OCI-LY7 (cell line): ENCODE results near the gene MYL2. TPM values are rescaled to one million over a fixed set of nuclear protein-coding genes. Genes with fewer than 3 reads are reported as not detected.

Experiments
- BruUV-seq: library from RNA; stranded (reverse); fragments of 400-500 nt; replicated peaks from 2 replicates; lab custom pipeline; 2021; lab: Mats Ljungman, UMichigan
- CTCF ChIA-PET: fragments of 300-600 bp; sonication (Branson Sonifier 250); formaldehyde crosslinking; loops from one replicate; lab custom pipeline; 2022; ENCODE audit warnings: antibody characterized with exemption; ENCODE audit not compliant: unreplicated experiment; lab: Charles Lee
- POLR2A ChIA-PET: fragments of 300-600 bp; sonication (Branson Sonifier 250); formaldehyde crosslinking; loops from one replicate; lab custom pipeline; 2022; ENCODE audit warnings: antibody characterized with exemption; lab: Charles Lee
- DNase-seq: peaks from one replicate; pipeline ENCODE4 v3.0.0-alpha.2; 2015; ENCODE audit warnings: low spot score
- H2AFZ ChIP-seq: fragments of 200-600 bp; sonication (generic), shearing (Covaris generic); 2 replicates; pipeline ENCODE4 v1.6.1; 2014; ENCODE audit warnings: mild to moderate bottlenecking, antibody characterized with exemption, low read length, moderate library complexity
- H3K27ac ChIP-seq: fragments of 200-600 bp; sonication (generic); 2 replicates; pipeline ENCODE4 v1.5.1; 2014; ENCODE audit warnings: mixed run types, low read depth, mild to moderate bottlenecking, moderate library complexity, low read length, inconsistent platforms; ENCODE audit not compliant: poor library complexity, severe bottlenecking
- H3K36me3 ChIP-seq: fragments of 200-600 bp; sonication (generic); 2 replicates; pipeline ENCODE4 v1.6.1; 2014; ENCODE audit warnings: mild to moderate bottlenecking, antibody characterized with exemption, low read length, moderate library complexity, mixed read lengths; ENCODE audit not compliant: insufficient read depth
- H3K4me1 ChIP-seq: fragments of 200-600 bp; sonication (generic); 2 replicates; pipeline ENCODE4 v1.5.1; 2014; ENCODE audit warnings: mild to moderate bottlenecking, low read length; ENCODE audit not compliant: insufficient read depth, poor library complexity, severe bottlenecking
- H3K4me2 ChIP-seq: fragments of 200-600 bp; sonication (generic); 2 replicates; pipeline ENCODE4 v1.6.1; 2014; ENCODE audit warnings: mild to moderate bottlenecking, low read length
- H3K4me3 ChIP-seq: fragments of 200-600 bp; sonication (generic); 2 replicates; pipeline ENCODE4 v1.5.1; 2014; ENCODE audit warnings: mild to moderate bottlenecking, low read depth, low read length; ENCODE audit not compliant: poor library complexity, severe bottlenecking
- H3K79me2 ChIP-seq: fragments of 200-600 bp; sonication (generic); 2 replicates; pipeline ENCODE4 v1.6.1; 2016; ENCODE audit warnings: low read depth, mild to moderate bottlenecking, low read length, moderate library complexity, mixed read lengths; ENCODE audit not compliant: insufficient read depth
- H3K9me2 ChIP-seq: fragments of 200-600 bp; sonication (generic); 2 replicates; pipeline ENCODE4 v1.6.1; 2016; ENCODE audit warnings: mild to moderate bottlenecking, low read length, mixed read lengths; ENCODE audit not compliant: insufficient read depth
- H3K9me3 ChIP-seq: fragments of 200-600 bp; sonication (generic); 2 replicates; pipeline ENCODE4 v1.6.1; 2014; ENCODE audit warnings: mild to moderate bottlenecking, mixed run types, low read length, mixed read lengths
- H4K20me1 ChIP-seq: fragments of 200-600 bp; sonication (generic); 2 replicates; pipeline ENCODE4 v1.6.1; 2014; ENCODE audit warnings: mild to moderate bottlenecking, antibody characterized with exemption, low read length, moderate library complexity, mixed read lengths; ENCODE audit not compliant: insufficient read depth
- EZH2phosphoT487 ChIP-seq: fragments of 200-600 bp; sonication (generic); IDR thresholded peaks from 2 replicates; pipeline ENCODE4 v1.6.1; 2018; ENCODE audit warnings: low read depth, borderline replicate concordance, mild to moderate bottlenecking, mixed run types, antibody characterized with exemption, low read length, moderate library complexity, mixed read lengths
- intact Hi-C: fragments of 100-400 bp; cut with micrococcal nuclease; formaldehyde crosslinking; loops from one replicate; pipeline ENCODE4 v1.10.0; 2022; ENCODE audit not compliant: unreplicated experiment
- total RNA-seq, 2 experiments: library from RNA; depleted of rRNA in 1 of 2; stranded (reverse); fragments of >200 nt in 1 of 2; shearing (Covaris generic) in 1 of 2; gene quantifications; 2 replicates each; pipeline ENCODE4 v1.2.3, GENCODE V29; 2014 to 2022
- TF ChIP-seq, protein P1 (sequence below): fragments of 200-600 bp; sonication (generic); conservative IDR thresholded peaks from 2 replicates; pipeline ENCODE4 v1.5.1; 2014; ENCODE audit warnings: mild to moderate bottlenecking, antibody characterized with exemption, low read length, moderate library complexity, mixed read lengths

The MYL2 gene
- total RNA-seq, 2 experiments from 2014 or later: 7.4 TPM; not detected in 1

DNA sequence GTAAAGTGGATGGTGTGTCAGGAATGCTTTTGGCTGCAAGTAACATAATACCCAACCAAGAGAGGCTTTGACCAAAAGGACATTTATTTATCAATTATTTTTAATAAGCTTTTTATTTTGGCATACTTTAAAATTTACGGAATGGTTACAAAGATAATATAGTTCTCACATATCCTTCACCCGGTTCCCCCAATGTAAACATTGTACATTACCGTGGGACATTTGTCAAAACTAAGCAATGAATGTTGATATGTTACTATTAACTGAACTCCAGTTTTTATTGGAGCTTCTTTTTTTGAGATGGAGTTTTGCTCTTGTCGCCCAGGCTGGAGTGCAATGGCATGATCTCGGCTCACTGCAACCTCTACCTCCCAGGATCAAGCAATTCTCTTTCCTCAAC is 50.6 kb downstream of the MYL2 start:
- ChIA-PET CTCF (no interaction called here), POLR2A (no interaction called here)
- Histone ChIP-seq H3K36me3 (no peaks in the 10 kb centered on the region), H3K4me1 (no peaks in the 10 kb centered on the region), H3K4me3 (no peak overlapping the region), H4K20me1 (no peaks in the 10 kb centered on the region), H2AFZ (no peak overlapping the region), H3K79me2 (no peaks in the 10 kb centered on the region), H3K27ac (no peak overlapping the region), H3K9me2 (no peaks in the 10 kb centered on the region), H3K4me2 (no peak overlapping the region), H3K9me3 (no peaks in the 10 kb centered on the region)
- no peak for TF ChIP-seq EZH2phosphoT487
- TF ChIP-seq, protein P1, sequence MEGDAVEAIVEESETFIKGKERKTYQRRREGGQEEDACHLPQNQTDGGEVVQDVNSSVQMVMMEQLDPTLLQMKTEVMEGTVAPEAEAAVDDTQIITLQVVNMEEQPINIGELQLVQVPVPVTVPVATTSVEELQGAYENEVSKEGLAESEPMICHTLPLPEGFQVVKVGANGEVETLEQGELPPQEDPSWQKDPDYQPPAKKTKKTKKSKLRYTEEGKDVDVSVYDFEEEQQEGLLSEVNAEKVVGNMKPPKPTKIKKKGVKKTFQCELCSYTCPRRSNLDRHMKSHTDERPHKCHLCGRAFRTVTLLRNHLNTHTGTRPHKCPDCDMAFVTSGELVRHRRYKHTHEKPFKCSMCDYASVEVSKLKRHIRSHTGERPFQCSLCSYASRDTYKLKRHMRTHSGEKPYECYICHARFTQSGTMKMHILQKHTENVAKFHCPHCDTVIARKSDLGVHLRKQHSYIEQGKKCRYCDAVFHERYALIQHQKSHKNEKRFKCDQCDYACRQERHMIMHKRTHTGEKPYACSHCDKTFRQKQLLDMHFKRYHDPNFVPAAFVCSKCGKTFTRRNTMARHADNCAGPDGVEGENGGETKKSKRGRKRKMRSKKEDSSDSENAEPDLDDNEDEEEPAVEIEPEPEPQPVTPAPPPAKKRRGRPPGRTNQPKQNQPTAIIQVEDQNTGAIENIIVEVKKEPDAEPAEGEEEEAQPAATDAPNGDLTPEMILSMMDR: no peak
- intact Hi-C loops: no loop called here
- BruUV-seq: no TSS peak
- no peak for DNase-seq

DNA sequence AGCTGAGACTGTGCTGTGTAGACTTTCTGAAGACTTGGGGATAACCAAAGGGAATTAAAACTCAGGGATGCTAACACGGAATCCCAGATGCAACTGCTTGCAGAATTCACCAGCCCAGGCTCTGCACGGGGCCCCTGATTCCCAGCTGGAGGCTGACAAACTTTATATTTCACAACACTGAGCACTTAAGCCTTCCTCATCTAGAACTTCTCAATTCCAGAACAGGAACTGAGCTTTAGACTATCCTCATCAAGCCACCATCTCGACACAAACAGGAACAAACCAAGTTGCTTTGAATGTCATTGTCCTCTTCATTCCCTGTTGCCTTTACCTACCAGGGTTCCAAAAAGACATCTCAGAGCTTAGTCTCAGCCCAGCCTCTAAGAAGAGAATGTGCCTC is 51.4 kb downstream of the MYL2 start:
- H3K27ac ChIP-seq: no peak overlapping the region
- ChIA-PET CTCF (no interaction called here), POLR2A (no interaction called here)
- no peaks in the 10 kb centered on the region for H3K79me2 ChIP-seq
- no peaks in the 10 kb centered on the region for H3K4me1 ChIP-seq
- H4K20me1 ChIP-seq: no peaks in the 10 kb centered on the region
- no peak for DNase-seq
- intact Hi-C loops: no loop called here
- H3K9me3 ChIP-seq: no peaks in the 10 kb centered on the region
- no peak overlapping the region for H3K4me2 ChIP-seq
- TF ChIP-seq, protein P1: no peak
- no peak for TF ChIP-seq EZH2phosphoT487
- no peaks in the 10 kb centered on the region for H3K36me3 ChIP-seq
- no TSS peak for BruUV-seq
- H3K9me2 ChIP-seq: no peaks in the 10 kb centered on the region
- no peak overlapping the region for H2AFZ ChIP-seq
- H3K4me3 ChIP-seq: no peak overlapping the region

DNA sequence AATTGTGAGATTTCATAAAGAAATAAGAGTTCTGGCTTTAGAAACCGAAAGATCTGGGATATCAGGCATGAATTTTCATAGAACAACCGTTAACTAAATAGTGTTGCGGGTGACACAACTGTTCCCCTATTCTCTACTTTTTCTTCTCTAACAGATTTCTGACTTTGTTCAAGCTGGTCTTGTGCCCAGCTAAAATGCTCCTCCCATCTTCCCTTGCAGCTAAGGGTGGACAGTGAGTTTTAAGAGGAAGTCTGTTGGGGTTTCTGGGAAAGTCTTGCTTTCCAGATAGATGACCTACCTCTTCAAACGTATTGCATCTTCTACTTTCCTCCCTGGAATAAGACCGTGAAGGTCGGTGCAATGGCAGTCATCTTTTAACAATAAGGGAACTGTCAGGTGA is 54.9 kb downstream of the MYL2 start:
- Histone ChIP-seq H3K4me2 (no peak overlapping the region), H3K4me1 (peaks cover 6% of the 10 kb centered on the region), H3K9me3 (no peaks in the 10 kb centered on the region), H3K4me3 (no peak overlapping the region), H3K9me2 (no peaks in the 10 kb centered on the region), H3K27ac (no peak overlapping the region), H3K79me2 (no peaks in the 10 kb centered on the region), H3K36me3 (no peaks in the 10 kb centered on the region), H2AFZ (no peak overlapping the region), H4K20me1 (no peaks in the 10 kb centered on the region)
- TF ChIP-seq, protein P1: no peak
- TF ChIP-seq EZH2phosphoT487: no peak
- intact Hi-C loops: no loop called here
- ChIA-PET POLR2A (no interaction called here), CTCF (no interaction called here)
- BruUV-seq: no TSS peak
- DNase-seq: no peak
